ENCODE measurements around the gene HSD17B8. TPM values are rescaled to one million over a fixed set of nuclear protein-coding genes. Genes with fewer than 3 reads are reported as not detected.

Gene HSD17B8
- total and polyA plus RNA-seq, 2 experiments from 2014 or later = 4.3 to 8.9 TPM

DNA sequence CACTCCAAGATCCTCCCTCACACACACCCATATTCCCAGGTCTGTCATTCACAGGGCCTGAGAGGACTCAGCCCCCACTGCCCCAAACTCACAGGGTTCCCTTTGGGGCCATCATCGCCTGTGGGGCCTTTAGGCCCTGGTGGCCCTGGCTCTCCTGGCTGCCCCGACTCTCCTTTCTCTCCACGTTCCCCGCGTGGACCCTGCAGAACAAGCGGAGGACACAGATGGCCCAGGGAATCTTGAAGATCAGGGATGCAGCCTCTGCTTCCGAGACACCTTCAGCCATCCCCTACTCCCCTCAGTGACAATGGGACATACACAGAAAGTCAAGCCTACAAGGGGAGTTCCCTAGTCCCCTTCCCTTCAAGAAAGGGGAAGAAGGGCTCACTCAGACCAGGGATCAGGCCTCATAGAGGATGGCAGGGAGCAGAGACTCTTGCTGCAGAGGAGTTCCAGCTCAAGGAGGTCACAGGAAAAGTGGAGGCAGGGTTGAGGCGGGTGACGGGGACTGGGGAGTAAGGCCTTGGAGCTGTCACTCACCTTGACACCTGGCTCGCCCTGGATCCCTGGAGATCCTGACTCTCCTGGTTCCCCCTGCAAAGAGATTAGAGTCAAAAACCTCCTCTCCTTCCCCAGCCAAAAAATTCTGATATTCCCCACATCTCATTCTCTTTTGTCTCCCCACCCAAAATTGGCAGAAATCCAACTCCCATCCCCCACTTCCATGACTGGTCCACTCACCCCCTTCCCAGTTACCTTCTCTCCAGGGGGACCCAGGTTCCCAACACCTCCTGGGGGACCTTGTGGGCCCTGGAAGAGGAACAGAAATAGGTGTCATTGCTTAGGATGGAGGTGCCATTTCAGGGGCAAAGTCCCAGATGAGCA lies 34.9 kb upstream of the HSD17B8 start:
- no peak overlapping the region for H2AFZ ChIP-seq
- Mint-ChIP-seq H3K27me3 (ENCODE audit: insufficient read depth, low read depth, poor library complexity) (peaks cover 10% of the 10 kb centered on the region), H3K4me1 (peaks cover 6% of the 10 kb centered on the region; the same call in 2 of the 3 replicates), H3K27ac (no peak overlapping the region), H3K36me3 (ENCODE audit: low read depth) (no peaks in the 10 kb centered on the region), H3K4me3 (no peak overlapping the region), H3K9me3 (no peaks in the 10 kb centered on the region; the same call in 1 of the 3 replicates)
- H3K36me3 ChIP-seq (ENCODE audit: insufficient read depth) = no peaks in the 10 kb centered on the region
- no peaks in the 10 kb centered on the region for H3F3A ChIP-seq (replicated peaks; ENCODE audit: low read depth)
- no peak overlapping the region for H3K4me3 ChIP-seq
- no peaks in the 10 kb centered on the region for H3K79me2 ChIP-seq (replicated peaks; ENCODE audit: insufficient read depth)
- no peaks in the 10 kb centered on the region for H4K20me1 ChIP-seq (replicated peaks; ENCODE audit: insufficient read depth)
- H3K4me1 ChIP-seq (ENCODE audit: insufficient read depth) = no peaks in the 10 kb centered on the region; the same call in 1 of the 2 replicates
- H3K9me2 ChIP-seq (ENCODE audit: insufficient read depth) = no peaks in the 10 kb centered on the region
- DNase-seq (ENCODE audit: low spot score) (no peak), ATAC-seq (no peak)
- H3K27ac ChIP-seq (ENCODE audit: low read depth) = no peak overlapping the region
- no peaks in the 10 kb centered on the region for H3K27me3 ChIP-seq (ENCODE audit: insufficient read depth)
- TF ChIP-seq, protein P1, sequence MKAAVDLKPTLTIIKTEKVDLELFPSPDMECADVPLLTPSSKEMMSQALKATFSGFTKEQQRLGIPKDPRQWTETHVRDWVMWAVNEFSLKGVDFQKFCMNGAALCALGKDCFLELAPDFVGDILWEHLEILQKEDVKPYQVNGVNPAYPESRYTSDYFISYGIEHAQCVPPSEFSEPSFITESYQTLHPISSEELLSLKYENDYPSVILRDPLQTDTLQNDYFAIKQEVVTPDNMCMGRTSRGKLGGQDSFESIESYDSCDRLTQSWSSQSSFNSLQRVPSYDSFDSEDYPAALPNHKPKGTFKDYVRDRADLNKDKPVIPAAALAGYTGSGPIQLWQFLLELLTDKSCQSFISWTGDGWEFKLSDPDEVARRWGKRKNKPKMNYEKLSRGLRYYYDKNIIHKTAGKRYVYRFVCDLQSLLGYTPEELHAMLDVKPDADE (IDR thresholded peaks at IDR 0.05) = no peak
- TF ChIP-seq EZH2phosphoT487 (IDR thresholded peaks at IDR 0.05; ENCODE audit: unreplicated experiment) (no peak), NANOG (IDR thresholded peaks at IDR 0.05; ENCODE audit: borderline replicate concordance) (no peak), CREB1 (CRISPR knock-in tag; IDR thresholded peaks at IDR 0.05; ENCODE audit: low read depth) (no peak)
- no peak overlapping the region for H3K4me2 ChIP-seq

DNA sequence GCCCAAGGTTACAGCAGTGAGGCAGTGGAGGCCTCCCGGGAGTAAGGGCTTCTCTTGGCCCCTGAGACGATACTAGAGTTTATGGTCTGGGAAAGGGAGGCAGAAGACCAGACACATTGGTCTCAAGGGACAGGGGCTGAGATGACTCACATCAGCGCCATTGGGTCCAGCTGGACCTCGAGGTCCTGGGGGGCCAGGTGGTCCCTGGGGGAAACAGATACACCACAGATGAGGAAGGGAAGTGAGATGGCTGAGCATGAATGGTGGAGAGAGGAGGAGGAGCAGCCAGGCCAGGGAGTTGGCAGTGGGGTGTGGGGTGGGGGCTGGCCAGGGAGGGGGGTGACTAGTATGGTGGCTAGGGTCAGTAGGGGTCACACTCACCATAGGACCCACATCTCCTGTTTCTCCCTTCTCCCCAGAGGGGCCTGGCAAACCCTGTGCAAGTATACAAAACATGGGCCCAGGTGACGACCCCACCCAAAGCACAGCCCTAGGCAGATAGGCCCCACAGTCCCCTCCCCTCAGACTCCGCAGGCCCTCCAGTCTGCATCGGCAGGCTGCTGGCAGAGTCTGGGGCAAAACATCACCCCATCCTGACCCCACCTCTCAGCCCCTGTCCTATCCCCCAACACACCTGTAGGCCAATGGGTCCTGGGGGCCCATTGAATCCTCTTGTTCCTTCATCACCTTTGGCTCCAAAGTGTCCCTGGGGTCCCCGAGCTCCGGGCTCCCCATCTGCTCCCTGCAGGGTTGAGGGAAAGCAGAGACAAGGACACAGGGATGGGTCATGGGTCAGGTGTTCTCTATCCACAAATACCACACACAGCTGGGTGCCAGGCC lies 34.1 kb upstream of the HSD17B8 start:
- Histone ChIP-seq H3K4me2 (no peak overlapping the region), H3K27me3 (ENCODE audit: insufficient read depth) (no peaks in the 10 kb centered on the region), H4K20me1 (replicated peaks; ENCODE audit: insufficient read depth) (no peaks in the 10 kb centered on the region), H3F3A (replicated peaks; ENCODE audit: low read depth) (no peaks in the 10 kb centered on the region), H3K4me3 (no peak overlapping the region), H2AFZ (no peak overlapping the region), H3K79me2 (replicated peaks; ENCODE audit: insufficient read depth) (no peaks in the 10 kb centered on the region), H3K4me1 (ENCODE audit: insufficient read depth) (no peaks in the 10 kb centered on the region; the same call in 1 of the 2 replicates), H3K36me3 (ENCODE audit: insufficient read depth) (no peaks in the 10 kb centered on the region), H3K9me2 (ENCODE audit: insufficient read depth) (no peaks in the 10 kb centered on the region), H3K27ac (ENCODE audit: low read depth) (no peak overlapping the region)
- Mint-ChIP-seq H3K27me3 (ENCODE audit: insufficient read depth, low read depth, poor library complexity) (peaks cover 16% of the 10 kb centered on the region), H3K9me3 (no peaks in the 10 kb centered on the region; the same call in 1 of the 3 replicates), H3K27ac (no peak overlapping the region; the same call in 1 of the 2 replicates), H3K4me1 (peaks cover 6% of the 10 kb centered on the region; the same call in 2 of the 3 replicates), H3K36me3 (ENCODE audit: low read depth) (no peaks in the 10 kb centered on the region), H3K4me3 (no peak overlapping the region)
- no peak for TF ChIP-seq EZH2phosphoT487 (IDR thresholded peaks at IDR 0.05; ENCODE audit: unreplicated experiment)
- no peak for TF ChIP-seq POLR2AphosphoS5 (IDR thresholded peaks at IDR 0.05; ENCODE audit: low read depth)
- TF ChIP-seq ZNF114 (CRISPR knock-in tag; IDR thresholded peaks at IDR 0.05) = no peak
- no peak for TF ChIP-seq JUNB (IDR thresholded peaks at IDR 0.05; ENCODE audit: unreplicated experiment)
- TF ChIP-seq, protein P2, sequence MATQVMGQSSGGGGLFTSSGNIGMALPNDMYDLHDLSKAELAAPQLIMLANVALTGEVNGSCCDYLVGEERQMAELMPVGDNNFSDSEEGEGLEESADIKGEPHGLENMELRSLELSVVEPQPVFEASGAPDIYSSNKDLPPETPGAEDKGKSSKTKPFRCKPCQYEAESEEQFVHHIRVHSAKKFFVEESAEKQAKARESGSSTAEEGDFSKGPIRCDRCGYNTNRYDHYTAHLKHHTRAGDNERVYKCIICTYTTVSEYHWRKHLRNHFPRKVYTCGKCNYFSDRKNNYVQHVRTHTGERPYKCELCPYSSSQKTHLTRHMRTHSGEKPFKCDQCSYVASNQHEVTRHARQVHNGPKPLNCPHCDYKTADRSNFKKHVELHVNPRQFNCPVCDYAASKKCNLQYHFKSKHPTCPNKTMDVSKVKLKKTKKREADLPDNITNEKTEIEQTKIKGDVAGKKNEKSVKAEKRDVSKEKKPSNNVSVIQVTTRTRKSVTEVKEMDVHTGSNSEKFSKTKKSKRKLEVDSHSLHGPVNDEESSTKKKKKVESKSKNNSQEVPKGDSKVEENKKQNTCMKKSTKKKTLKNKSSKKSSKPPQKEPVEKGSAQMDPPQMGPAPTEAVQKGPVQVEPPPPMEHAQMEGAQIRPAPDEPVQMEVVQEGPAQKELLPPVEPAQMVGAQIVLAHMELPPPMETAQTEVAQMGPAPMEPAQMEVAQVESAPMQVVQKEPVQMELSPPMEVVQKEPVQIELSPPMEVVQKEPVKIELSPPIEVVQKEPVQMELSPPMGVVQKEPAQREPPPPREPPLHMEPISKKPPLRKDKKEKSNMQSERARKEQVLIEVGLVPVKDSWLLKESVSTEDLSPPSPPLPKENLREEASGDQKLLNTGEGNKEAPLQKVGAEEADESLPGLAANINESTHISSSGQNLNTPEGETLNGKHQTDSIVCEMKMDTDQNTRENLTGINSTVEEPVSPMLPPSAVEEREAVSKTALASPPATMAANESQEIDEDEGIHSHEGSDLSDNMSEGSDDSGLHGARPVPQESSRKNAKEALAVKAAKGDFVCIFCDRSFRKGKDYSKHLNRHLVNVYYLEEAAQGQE (IDR thresholded peaks at IDR 0.05; ENCODE audit: unreplicated experiment) = no peak
- TF ChIP-seq, protein P1 (IDR thresholded peaks at IDR 0.05) = no peak
- TF ChIP-seq, protein P3, sequence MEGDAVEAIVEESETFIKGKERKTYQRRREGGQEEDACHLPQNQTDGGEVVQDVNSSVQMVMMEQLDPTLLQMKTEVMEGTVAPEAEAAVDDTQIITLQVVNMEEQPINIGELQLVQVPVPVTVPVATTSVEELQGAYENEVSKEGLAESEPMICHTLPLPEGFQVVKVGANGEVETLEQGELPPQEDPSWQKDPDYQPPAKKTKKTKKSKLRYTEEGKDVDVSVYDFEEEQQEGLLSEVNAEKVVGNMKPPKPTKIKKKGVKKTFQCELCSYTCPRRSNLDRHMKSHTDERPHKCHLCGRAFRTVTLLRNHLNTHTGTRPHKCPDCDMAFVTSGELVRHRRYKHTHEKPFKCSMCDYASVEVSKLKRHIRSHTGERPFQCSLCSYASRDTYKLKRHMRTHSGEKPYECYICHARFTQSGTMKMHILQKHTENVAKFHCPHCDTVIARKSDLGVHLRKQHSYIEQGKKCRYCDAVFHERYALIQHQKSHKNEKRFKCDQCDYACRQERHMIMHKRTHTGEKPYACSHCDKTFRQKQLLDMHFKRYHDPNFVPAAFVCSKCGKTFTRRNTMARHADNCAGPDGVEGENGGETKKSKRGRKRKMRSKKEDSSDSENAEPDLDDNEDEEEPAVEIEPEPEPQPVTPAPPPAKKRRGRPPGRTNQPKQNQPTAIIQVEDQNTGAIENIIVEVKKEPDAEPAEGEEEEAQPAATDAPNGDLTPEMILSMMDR (conservative IDR thresholded peaks at IDR 0.05; ENCODE audit: low read depth in 2 of 2) = no peak
- TF ChIP-seq CREB1 (CRISPR knock-in tag; IDR thresholded peaks at IDR 0.05; ENCODE audit: low read depth) = no peak
- TF ChIP-seq STAT1 (IDR thresholded peaks at IDR 0.05; ENCODE audit: unreplicated experiment) = no peak
- no peak for TF ChIP-seq EZH2 (IDR thresholded peaks at IDR 0.05; ENCODE audit: low read depth, unreplicated experiment)
- no peak for ATAC-seq
- DNase-seq (ENCODE audit: low spot score) = no peak

All from GM23338 (cell line).